Naive thymus-derived CD4-positive, alpha-beta T cell (primary cell): Measurements from ENCODE around the gene RBP3. TPM values are rescaled to one million over a fixed set of nuclear protein-coding genes. Genes with fewer than 3 reads are reported as not detected.
A peak's percentile ranks its signal among the peaks of the same experiment; 100 is the strongest.

ENCODE experiments used
- ATAC-seq: fragments of 150-1000 bp; cut with Tn5 transposase; 2 replicates; pipeline ENCODE4 v1.10.0; 2021; ENCODE audit warnings: mild to moderate bottlenecking, moderate library complexity
- CTCF ChIA-PET: fragments of 350-600 bp; sonication (Branson Sonifier 250); formaldehyde crosslinking; loops from one replicate; lab custom pipeline; 2021; ENCODE audit warnings: antibody characterized with exemption; lab: Charles Lee
- POLR2A ChIA-PET: fragments of 350-600 bp; sonication (Branson Sonifier 250); formaldehyde crosslinking; loops from one replicate; lab custom pipeline; 2021; ENCODE audit warnings: antibody characterized with exemption, inconsistent platforms; lab: Charles Lee
- DNase-seq, 9 donors: peaks; one replicate each; pipeline versions ENCODE4 v3.0.0 to v3.0.0-alpha.2; 2020 to 2022; ENCODE audit warnings: mixed read lengths in 1 of 9
- H3K27ac ChIP-seq: one replicate; pipeline ENCODE4 v1.7.0; 2013; ENCODE audit warnings: mild to moderate bottlenecking, low read depth, low read length, moderate library complexity
- H3K27me3 ChIP-seq, 2 donors: one replicate each; pipeline ENCODE4 v1.7.0; 2013; ENCODE audit warnings: low read length in 2 of 2, mild to moderate bottlenecking in 2 of 2, moderate library complexity in 2 of 2; ENCODE audit not compliant: control insufficient read depth in 2 of 2, insufficient read depth in 2 of 2
- H3K36me3 ChIP-seq, 3 experiments: 1 replicate in 2 of 3; 2 replicates in 1 of 3; pipeline ENCODE4 v1.7.0; 2013; ENCODE audit warnings: low read length in 3 of 3, mild to moderate bottlenecking in 3 of 3, moderate library complexity in 1 of 3; ENCODE audit not compliant: insufficient read depth in 3 of 3, control insufficient read depth in 2 of 3
- H3K4me1 ChIP-seq, 2 donors: one replicate each; pipeline ENCODE4 v1.7.0; 2013; ENCODE audit warnings: low read length in 2 of 2, mild to moderate bottlenecking in 2 of 2, moderate library complexity in 1 of 2; ENCODE audit not compliant: control insufficient read depth in 2 of 2, insufficient read depth in 2 of 2
- H3K4me3 ChIP-seq: 2 replicates; pipeline ENCODE4 v1.7.0; 2013; ENCODE audit warnings: mild to moderate bottlenecking, low read length
- H3K9me3 ChIP-seq, 3 experiments: 1 replicate in 2 of 3; 2 replicates in 1 of 3; pipeline ENCODE4 v1.7.0; 2013; ENCODE audit warnings: low read length in 3 of 3; ENCODE audit not compliant: control insufficient read depth in 2 of 3
- H3K27ac Mint-ChIP-seq, 9 donors: one replicate each; pipeline ENCODE4 v1.8.0; 2020 to 2022; ENCODE audit warnings: mixed read lengths in 9 of 9, mild to moderate bottlenecking in 8 of 9, moderate library complexity in 5 of 9, inconsistent platforms in 2 of 9
- H3K27me3 Mint-ChIP-seq, 5 donors: one replicate each; pipeline ENCODE4 v1.8.0; 2021 to 2022; ENCODE audit warnings: mixed read lengths in 5 of 5, mild to moderate bottlenecking in 1 of 5
- H3K36me3 Mint-ChIP-seq, 5 donors: one replicate each; pipeline ENCODE4 v1.8.0; 2020 to 2022; ENCODE audit warnings: mixed read lengths in 5 of 5, mild to moderate bottlenecking in 3 of 5, inconsistent platforms in 1 of 5
- H3K4me1 Mint-ChIP-seq, 7 donors: one replicate each; pipeline ENCODE4 v1.8.0; 2020 to 2022; ENCODE audit warnings: mixed read lengths in 7 of 7, mild to moderate bottlenecking in 3 of 7, inconsistent platforms in 1 of 7
- H3K4me3 Mint-ChIP-seq, 10 donors: one replicate each; pipeline ENCODE4 v1.8.0; 2020 to 2022; ENCODE audit warnings: mild to moderate bottlenecking in 10 of 10, mixed read lengths in 10 of 10, moderate library complexity in 6 of 10, inconsistent platforms in 2 of 10
- H3K9me3 Mint-ChIP-seq, 11 donors: one replicate each; pipeline ENCODE4 v1.8.0; 2020 to 2022; ENCODE audit warnings: mixed read lengths in 11 of 11, mild to moderate bottlenecking in 4 of 11, inconsistent platforms in 1 of 11, moderate library complexity in 1 of 11
- intact Hi-C, 2 donors: fragments of 100-400 bp; cut with micrococcal nuclease; formaldehyde crosslinking; loops; one replicate each; pipeline ENCODE4 v1.15.1; 2023
- polyA plus RNA-seq, 2 donors: library from polyadenylated mRNA; unstranded; fragments of 300-500 nt; fragmentation: Illumina TruSeq; gene quantifications; one replicate each; pipeline ENCODE4 v1.2.3, GENCODE V29; 2021
- total RNA-seq, 6 experiments: library from RNA in 5 of 6; stranded (reverse) in 5 of 6; gene quantifications; 1 replicate in 5 of 6; 2 replicates in 1 of 6; pipeline ENCODE4 v1.2.3 and lab custom pipeline; 2021 to 2026

The RBP3 gene
- total and polyA plus RNA-seq, 7 experiments from 2014 or later = not detected

GRCh38 chr10:47310090-47310505, 38.1 kb upstream of the RBP3 start:
- H3K4me3 Mint-ChIP-seq = peak overlapping the region in 1 of 10 donors; percentile 82
- intact Hi-C loops = loop anchor here in 1 of 2 donors (5.0 kb wide), 1 partner anchor 128 kb away; no protein-coding TSS in a partner anchor
- Histone ChIP-seq H3K4me3 (no peak overlapping the region), H3K27ac (no peak overlapping the region), H3K36me3 (no peaks in the 10 kb centered on the region), H3K4me1 (peaks cover 14 to 31% of the 10 kb centered on the region in 2 donors), H3K9me3 (no peaks in the 10 kb centered on the region), H3K27me3 (no peaks in the 10 kb centered on the region)
- ChIA-PET CTCF (interaction anchor here (0.6 to 6.4 kb wide), 9 partner anchors 10 to 285 kb away, joined by 3 to 155 read pairs (median 4); partner anchors contain the start of gene GDF10), POLR2A (interaction anchor here (1.7 to 3.3 kb wide), 3 partner anchors 7 to 262 kb away, joined by 8 to 31 read pairs (median 13); no protein-coding TSS in a partner anchor)
- peaks cover 0 to 2% (median 0%) of the 10 kb centered on the region in 5 donors for H3K27me3 Mint-ChIP-seq
- H3K9me3 Mint-ChIP-seq = no peaks in the 10 kb centered on the region
- H3K4me1 Mint-ChIP-seq = peaks cover 17 to 61% (median 47%) of the 10 kb centered on the region in 7 donors
- DNase-seq (no peak), ATAC-seq (no peak)
- no peaks in the 10 kb centered on the region for H3K36me3 Mint-ChIP-seq
- H3K27ac Mint-ChIP-seq = peak overlapping the region in 1 of 9 donors; percentile 94

- CTCF ChIA-PET = interaction anchor here (0.6 to 6.4 kb wide), 29 partner anchors 9 to 286 kb away, joined by 3 to 155 read pairs (median 4); no protein-coding TSS in a partner anchor
- no peaks in the 10 kb centered on the region for H3K36me3 ChIP-seq
- Mint-ChIP-seq H3K4me3 (peak overlapping the region; percentile 43 to 82 (median 70)), H3K27me3 (peaks cover 0 to 2% (median 0%) of the 10 kb centered on the region in 5 donors), H3K4me1 (peaks cover 16 to 50% (median 45%) of the 10 kb centered on the region in 7 donors), H3K27ac (peak overlapping the region; percentile 71 to 94 (median 88)), H3K36me3 (no peaks in the 10 kb centered on the region), H3K9me3 (no peaks in the 10 kb centered on the region)
- peaks cover 14 to 31% of the 10 kb centered on the region in 2 donors for H3K4me1 ChIP-seq
- no peaks in the 10 kb centered on the region for H3K9me3 ChIP-seq
- ATAC-seq = peak; percentile 79
- POLR2A ChIA-PET = interaction anchor here (0.6 to 3.3 kb wide), 10 partner anchors 8 to 287 kb away, joined by 3 to 31 read pairs (median 6); no protein-coding TSS in a partner anchor
- peak overlapping the region; percentile 41 for H3K4me3 ChIP-seq
- DNase-seq = peak in 8 of 9 donors; percentile 26 to 84 (median 72)
- intact Hi-C loops = loop anchor here (1.0 to 5.0 kb wide), 5 partner anchors 11 to 145 kb away; partner anchors contain the start of gene GDF10 (in 1 of the 2)
- H3K27ac ChIP-seq = peak overlapping the region; percentile 61
- H3K27me3 ChIP-seq = no peaks in the 10 kb centered on the region
These were observed 36.8 kb upstream of the RBP3 start for GRCh38 chr10:47311193-47311931.

- Histone ChIP-seq H3K27ac (peak overlapping the region; percentile 61), H3K36me3 (no peaks in the 10 kb centered on the region), H3K9me3 (no peaks in the 10 kb centered on the region), H3K4me3 (peak overlapping the region; percentile 41), H3K27me3 (no peaks in the 10 kb centered on the region), H3K4me1 (peaks cover 14 to 31% of the 10 kb centered on the region in 2 donors)
- no peaks in the 10 kb centered on the region for H3K9me3 Mint-ChIP-seq
- intact Hi-C loops = loop anchor here (1.0 to 5.0 kb wide), 9 partner anchors 12 to 288 kb away; partner anchors contain the start of gene GDF10 (in 1 of the 2)
- peak; percentile 90 for ATAC-seq
- ChIA-PET POLR2A (interaction anchor here (1.0 to 3.3 kb wide), 8 partner anchors 9 to 264 kb away, joined by 3 to 31 read pairs (median 10); no protein-coding TSS in a partner anchor), CTCF (interaction anchor here (0.7 to 6.4 kb wide), 27 partner anchors 9 to 286 kb away, joined by 3 to 155 read pairs (median 4); no protein-coding TSS in a partner anchor)
- H3K4me3 Mint-ChIP-seq = peak overlapping the region; percentile 43 to 82 (median 70)
- H3K36me3 Mint-ChIP-seq = no peaks in the 10 kb centered on the region
- peaks cover 11 to 44% (median 38%) of the 10 kb centered on the region in 7 donors for H3K4me1 Mint-ChIP-seq
- H3K27me3 Mint-ChIP-seq = peaks cover 0 to under 1% (median 0%) of the 10 kb centered on the region in 5 donors
- DNase-seq = peak; percentile 70 to 86 (median 79)
- H3K27ac Mint-ChIP-seq = peak overlapping the region; percentile 71 to 94 (median 88)
These were observed 36.1 kb upstream of the RBP3 start for GRCh38 chr10:47311932-47312662.

- DNase-seq = no peak
- H3K9me3 ChIP-seq = no peaks in the 10 kb centered on the region
These were observed 35.5 kb upstream of the RBP3 start for GRCh38 chr10:47312663-47312995.

GRCh38 chr10:47314416-47314970, 33.7 kb upstream of the RBP3 start:
- peaks cover 0 to 3% (median 0%) of the 10 kb centered on the region in 5 donors for H3K27me3 Mint-ChIP-seq
- no peak overlapping the region for H3K4me3 Mint-ChIP-seq
- intact Hi-C loops = loop anchor here in 1 of 2 donors (5.0 kb wide), 1 partner anchor 132 kb away; no protein-coding TSS in a partner anchor
- Histone ChIP-seq H3K4me1 (peaks cover 14 to 23% of the 10 kb centered on the region in 2 donors), H3K27ac (no peak overlapping the region), H3K9me3 (no peaks in the 10 kb centered on the region), H3K4me3 (no peak overlapping the region), H3K36me3 (no peaks in the 10 kb centered on the region), H3K27me3 (no peaks in the 10 kb centered on the region)
- no peaks in the 10 kb centered on the region for H3K36me3 Mint-ChIP-seq
- ChIA-PET POLR2A (interaction anchor here (0.7 to 1.5 kb wide), 2 partner anchors 22 to 54 kb away, joined by 3 to 4 read pairs; no protein-coding TSS in a partner anchor), CTCF (interaction anchor here (0.8 to 6.4 kb wide), 6 partner anchors 9 to 320 kb away, joined by 3 to 155 read pairs (median 4); no protein-coding TSS in a partner anchor)
- DNase-seq (no peak), ATAC-seq (no peak)
- peaks cover 4 to 26% (median 21%) of the 10 kb centered on the region in 7 donors for H3K4me1 Mint-ChIP-seq
- no peaks in the 10 kb centered on the region for H3K9me3 Mint-ChIP-seq
- H3K27ac Mint-ChIP-seq = peak overlapping the region in 2 of 9 donors; percentile 51 to 85

More at GRCh38 chr10:47312663-47312995, 35.5 kb upstream of the RBP3 start:
- Histone ChIP-seq H3K27ac (no peak overlapping the region), H3K4me3 (no peak overlapping the region), H3K4me1 (peaks cover 14 to 28% of the 10 kb centered on the region in 2 donors), H3K27me3 (no peaks in the 10 kb centered on the region), H3K36me3 (no peaks in the 10 kb centered on the region)
- intact Hi-C loops = loop anchor here (1.0 to 5.0 kb wide), 5 partner anchors 28 to 288 kb away; no protein-coding TSS in a partner anchor
- Mint-ChIP-seq H3K4me1 (peaks cover 9 to 39% (median 34%) of the 10 kb centered on the region in 7 donors), H3K36me3 (no peaks in the 10 kb centered on the region), H3K27ac (peak overlapping the region in 2 of 9 donors; percentile 81 to 94), H3K9me3 (no peaks in the 10 kb centered on the region), H3K4me3 (no peak overlapping the region), H3K27me3 (no peaks in the 10 kb centered on the region)
- CTCF ChIA-PET = interaction anchor here (0.9 to 6.4 kb wide), 11 partner anchors 9 to 287 kb away, joined by 3 to 155 read pairs (median 7); no protein-coding TSS in a partner anchor
- POLR2A ChIA-PET = interaction anchor here (3.3 kb wide), 1 partner anchor 264 kb away, joined by 31 read pairs; no protein-coding TSS in a partner anchor
- ATAC-seq = no peak
